Subcutaneous adipose tissue (tissue), 4 donors: ENCODE data around the gene EGFR. TPM values are rescaled to one million over a fixed set of nuclear protein-coding genes. Genes with fewer than 3 reads are reported as not detected.

Experiments used
- total RNA-seq, 4 donors: library from RNA; depleted of rRNA; stranded (reverse); fragments of >200 nt; gene quantifications; one replicate each; pipeline ENCODE4 v1.1.0, GENCODE V29; 2016
- TF ChIP-seq, protein P1 (sequence below): fragments of 450-650 bp; IDR thresholded peaks from one replicate; pipeline ENCODE4 v1.5.1; 2016; ENCODE audit warnings: low read depth, mild to moderate bottlenecking, control low read depth, antibody characterized with exemption, moderate library complexity

EGFR gene
- total RNA-seq, 4 donors from 2014 or later, result 84.0 to 132 (median 102) TPM

DNA sequence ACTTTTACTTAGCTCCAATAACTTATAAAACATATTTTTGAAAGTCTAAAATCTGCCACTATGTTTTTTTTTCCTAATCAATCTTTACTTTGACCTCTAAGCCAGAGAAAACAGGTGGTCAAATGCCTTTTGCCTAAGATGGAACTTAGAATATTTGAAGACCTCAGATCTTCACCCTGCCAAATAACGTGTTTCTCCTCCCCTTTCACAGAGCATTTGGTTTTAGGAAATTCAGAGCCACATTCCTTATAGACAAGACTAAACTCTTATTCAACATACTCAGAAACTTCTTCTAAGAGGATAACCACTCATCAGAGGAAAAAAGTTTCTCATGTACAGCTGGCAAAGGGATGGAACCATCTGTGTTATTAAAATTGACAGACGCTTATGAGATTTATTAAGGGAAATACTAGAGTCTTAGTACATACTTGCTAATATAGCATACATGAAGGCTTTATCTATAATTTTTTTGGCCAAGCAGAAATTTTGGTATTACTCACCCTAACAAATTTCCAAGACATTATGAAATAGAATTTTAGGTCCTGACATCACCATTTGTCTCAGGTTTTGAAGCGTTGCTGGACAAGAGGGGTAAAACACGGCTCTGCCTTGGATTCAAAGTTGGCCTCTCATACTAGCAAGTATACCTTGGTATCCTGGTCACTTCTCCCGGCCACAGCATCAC, 2.6 kb upstream of the EGFR start:
- TF ChIP-seq, protein P1, sequence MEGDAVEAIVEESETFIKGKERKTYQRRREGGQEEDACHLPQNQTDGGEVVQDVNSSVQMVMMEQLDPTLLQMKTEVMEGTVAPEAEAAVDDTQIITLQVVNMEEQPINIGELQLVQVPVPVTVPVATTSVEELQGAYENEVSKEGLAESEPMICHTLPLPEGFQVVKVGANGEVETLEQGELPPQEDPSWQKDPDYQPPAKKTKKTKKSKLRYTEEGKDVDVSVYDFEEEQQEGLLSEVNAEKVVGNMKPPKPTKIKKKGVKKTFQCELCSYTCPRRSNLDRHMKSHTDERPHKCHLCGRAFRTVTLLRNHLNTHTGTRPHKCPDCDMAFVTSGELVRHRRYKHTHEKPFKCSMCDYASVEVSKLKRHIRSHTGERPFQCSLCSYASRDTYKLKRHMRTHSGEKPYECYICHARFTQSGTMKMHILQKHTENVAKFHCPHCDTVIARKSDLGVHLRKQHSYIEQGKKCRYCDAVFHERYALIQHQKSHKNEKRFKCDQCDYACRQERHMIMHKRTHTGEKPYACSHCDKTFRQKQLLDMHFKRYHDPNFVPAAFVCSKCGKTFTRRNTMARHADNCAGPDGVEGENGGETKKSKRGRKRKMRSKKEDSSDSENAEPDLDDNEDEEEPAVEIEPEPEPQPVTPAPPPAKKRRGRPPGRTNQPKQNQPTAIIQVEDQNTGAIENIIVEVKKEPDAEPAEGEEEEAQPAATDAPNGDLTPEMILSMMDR, result no peak

DNA sequence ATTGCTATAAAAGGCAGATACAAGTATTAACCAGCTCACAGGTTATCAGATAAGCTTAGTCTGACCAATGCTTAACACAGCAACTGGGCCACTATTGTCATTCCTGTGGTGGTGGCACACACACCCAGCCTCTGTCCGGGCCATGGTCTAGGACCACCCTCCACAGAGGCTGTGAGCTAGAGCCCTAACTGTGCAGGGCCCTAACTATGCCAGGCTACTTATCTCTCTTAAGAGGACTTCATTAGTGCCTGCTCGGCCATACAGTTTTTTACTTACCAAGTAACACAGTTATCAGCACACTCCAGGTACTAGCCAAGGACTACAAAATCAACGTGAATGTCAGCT, 2.1 kb upstream of the EGFR start:
- TF ChIP-seq, protein P1, result no peak

- TF ChIP-seq, protein P1, result no peak
These were observed 976 bp upstream of the EGFR start for GRCh38 chr7:55017841-55018240.

DNA sequence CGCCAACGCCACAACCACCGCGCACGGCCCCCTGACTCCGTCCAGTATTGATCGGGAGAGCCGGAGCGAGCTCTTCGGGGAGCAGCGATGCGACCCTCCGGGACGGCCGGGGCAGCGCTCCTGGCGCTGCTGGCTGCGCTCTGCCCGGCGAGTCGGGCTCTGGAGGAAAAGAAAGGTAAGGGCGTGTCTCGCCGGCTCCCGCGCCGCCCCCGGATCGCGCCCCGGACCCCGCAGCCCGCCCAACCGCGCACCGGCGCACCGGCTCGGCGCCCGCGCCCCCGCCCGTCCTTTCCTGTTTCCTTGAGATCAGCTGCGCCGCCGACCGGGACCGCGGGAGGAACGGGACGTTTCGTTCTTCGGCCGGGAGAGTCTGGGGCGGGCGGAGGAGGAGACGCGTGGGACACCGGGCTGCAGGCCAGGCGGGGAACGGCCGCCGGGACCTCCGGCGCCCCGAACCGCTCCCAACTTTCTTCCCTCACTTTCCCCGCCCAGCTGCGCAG, 424 bp downstream of the EGFR start:
- TF ChIP-seq, protein P1, result no peak

DNA sequence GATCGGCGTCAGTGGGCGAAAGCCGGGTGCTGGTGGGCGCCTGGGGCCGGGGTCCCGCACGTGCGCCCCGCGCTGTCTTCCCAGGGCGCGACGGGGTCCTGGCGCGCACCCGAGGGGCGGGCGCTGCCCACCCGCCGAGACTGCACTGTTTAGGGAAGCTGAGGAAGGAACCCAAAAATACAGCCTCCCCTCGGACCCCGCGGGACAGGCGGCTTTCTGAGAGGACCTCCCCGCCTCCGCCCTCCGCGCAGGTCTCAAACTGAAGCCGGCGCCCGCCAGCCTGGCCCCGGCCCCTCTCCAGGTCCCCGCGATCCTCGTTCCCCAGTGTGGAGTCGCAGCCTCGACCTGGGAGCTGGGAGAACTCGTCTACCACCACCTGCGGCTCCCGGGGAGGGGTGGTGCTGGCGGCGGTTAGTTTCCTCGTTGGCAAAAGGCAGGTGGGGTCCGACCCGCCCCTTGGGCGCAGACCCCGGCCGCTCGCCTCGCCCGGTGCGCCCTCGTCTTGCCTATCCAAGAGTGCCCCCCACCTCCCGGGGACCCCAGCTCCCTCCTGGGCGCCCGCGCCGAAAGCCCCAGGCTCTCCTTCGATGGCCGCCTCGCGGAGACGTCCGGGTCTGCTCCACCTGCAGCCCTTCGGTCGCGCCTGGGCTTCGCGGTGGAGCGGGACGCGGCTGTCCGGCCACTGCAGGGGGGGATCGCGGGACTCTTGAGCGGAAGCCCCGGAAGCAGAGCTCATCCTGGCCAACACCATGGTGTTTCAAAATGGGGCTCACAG, 1.1 kb downstream of the EGFR start:
- TF ChIP-seq, protein P1, result no peak

- TF ChIP-seq, protein P1, result no peak
These were observed 1.7 kb downstream of the EGFR start for GRCh38 chr7:55020466-55020871.

DNA sequence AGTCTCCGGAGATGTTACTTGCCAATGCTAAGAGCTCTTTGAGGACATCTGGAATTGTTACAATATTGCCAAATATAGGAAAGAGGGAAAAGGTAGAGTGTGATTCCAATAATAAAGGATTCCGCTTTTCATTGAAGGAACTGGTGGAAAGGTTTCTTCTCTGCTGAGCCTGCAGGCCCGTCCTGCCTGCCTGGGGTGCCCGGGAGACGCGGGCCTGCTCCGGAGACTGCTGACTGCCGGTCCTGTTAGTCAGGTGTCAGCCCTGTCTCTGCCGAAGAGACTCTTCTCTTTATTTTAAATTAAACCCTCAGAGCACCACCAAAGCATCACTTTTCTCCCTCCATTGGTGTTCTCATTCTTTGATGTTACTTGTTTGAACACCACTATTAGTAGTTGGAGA, 2.2 kb downstream of the EGFR start:
- TF ChIP-seq, protein P1, result no peak
